ENCODE results near the gene GPC1.

Gene GPC1

DNA sequence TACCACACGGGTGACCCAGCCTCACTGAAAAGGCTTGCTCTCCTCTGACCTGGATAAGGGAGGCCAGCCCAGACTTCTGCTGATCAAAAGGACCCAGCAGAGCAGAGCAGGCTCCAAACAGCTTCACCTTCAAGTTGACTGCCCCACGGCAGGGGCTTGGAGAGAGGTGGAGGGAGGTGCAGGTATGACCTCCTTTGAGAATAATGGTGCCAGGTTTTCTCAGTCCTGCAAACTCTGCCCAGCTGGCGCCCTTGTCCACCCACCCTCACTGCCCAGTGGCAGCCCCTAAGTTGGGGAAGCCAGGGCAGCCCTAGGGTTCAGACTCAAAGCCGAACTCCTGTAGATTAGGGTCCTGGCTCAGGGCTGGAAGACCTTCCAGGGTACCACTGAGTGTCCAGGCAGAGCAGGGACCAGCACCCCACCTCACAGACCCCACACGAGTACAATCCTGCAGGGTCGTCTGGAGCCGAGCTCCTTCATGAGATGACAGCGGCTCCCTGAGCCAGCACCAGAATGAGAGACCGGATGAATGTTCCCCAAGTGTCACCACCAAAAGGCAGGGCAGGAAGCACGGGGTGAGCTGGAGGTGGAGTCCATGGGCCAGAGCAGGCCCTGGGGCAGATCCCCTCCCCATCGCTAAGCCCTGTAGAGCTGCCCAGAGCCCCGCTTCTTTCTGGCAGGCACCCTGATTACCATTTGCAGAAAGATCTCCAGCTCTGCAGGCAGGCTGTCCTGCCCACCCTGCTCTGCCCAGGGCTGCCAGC, 3.6 kb upstream of the GPC1 start:
- DNase-seq = peak in 2 of 5 donors; percentile 2 to 8

DNA sequence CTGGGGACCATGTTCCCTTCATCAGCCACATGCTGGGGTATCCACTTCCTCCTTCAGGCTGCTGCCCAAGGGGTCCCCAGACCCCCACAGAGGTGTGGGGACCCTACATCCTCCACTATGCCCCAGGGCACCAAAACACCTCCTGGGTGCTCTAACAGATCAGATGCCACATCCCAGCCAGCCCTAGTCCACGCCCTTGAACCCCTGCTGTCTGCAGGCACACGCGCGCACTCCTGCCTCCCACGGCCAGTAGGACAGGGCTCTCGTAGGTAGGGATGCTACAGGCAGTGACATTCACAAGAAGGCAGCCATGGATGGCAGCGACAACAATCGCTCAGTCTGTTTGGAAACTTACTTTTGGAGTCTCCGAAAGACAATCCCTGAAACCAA, 3.0 kb upstream of the GPC1 start:
- DNase-seq = peak in 1 of 5 donors; percentile 6

DNA sequence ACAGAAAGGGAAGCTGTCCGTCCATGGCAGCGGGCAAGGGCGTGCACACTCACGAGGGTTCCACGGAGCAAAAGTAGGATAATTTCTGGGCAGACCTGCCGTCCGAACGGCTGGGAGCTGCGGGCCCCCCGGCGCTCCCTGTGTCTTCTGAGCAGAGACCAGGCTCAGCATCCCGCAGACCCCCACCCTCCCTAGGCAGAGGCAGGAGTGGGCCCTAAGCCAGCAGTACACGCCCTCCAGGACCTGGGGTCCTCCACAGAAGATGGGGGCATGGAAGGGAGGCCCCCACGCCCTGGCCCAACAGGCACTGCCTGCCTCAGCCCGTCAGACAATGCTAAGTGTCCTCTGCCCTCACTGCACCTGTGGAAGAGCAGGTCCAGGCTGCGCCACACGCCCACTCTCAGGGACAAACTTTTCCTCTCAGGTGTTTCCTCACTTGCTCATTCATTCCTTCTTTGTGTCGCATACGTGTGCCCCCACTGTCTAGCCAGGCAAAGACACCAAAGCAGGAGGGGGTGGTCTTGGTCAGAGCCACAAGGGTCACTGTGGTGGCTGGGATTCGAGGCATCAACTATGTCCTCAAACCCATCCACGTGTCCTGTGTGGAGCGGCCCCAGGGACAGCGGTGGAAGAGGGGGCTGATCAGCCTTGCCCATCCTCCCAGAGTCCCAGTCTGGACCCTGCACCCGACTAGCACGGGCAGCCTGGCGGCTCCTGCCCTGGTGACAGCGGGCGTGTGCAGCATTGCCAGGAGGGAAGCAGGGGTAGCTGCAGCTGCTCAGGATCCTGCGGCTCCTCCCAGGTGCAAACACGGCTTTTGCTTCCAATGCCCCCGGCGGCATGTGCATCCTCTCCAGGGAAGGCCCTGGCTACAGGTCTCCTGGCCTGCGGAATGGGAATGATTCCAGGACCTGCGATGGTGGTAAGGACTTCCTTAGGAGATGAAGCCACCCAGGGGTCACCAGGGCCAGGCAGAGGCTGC, 2.4 kb upstream of the GPC1 start:
- DNase-seq = peak in 2 of 5 donors; percentile 4 to 8

DNA sequence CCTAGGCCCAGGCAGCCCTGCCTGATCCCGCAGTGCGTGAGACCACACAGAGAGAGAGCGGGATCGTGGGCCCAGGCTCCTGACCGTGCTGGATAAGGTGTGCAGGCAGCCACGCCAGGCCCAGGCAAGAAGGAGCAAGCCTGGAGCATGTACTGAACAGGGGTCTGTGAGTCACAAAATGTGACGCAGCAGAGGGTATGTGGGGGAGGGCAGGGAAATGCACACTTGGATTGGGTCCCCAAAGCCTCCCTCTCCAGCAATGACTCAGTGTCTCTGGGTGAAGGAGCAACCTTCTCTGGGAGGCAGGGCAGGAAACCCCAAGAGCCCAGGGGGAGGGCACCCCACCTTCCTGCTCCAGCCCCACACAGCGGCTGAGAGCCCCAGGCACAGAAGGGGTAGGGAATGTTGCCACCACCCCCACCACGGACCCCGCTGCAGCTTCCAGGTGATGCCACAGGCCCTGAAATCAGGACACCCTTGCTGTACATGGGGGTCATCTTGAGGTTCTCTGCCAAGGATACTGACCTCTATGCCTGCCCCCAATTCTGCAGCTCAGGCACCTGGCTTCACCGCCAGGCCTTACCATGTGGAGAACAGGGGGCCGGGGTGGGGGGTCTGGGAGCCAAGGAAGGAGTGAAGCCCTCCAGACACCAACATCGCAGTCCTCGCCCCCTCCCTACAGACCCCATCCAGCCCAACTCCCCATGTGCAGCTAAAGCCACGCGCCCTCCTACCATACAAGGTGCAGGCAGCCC, 1.3 kb upstream of the GPC1 start:
- DNase-seq = peak in 1 of 5 donors; percentile 5

DNA sequence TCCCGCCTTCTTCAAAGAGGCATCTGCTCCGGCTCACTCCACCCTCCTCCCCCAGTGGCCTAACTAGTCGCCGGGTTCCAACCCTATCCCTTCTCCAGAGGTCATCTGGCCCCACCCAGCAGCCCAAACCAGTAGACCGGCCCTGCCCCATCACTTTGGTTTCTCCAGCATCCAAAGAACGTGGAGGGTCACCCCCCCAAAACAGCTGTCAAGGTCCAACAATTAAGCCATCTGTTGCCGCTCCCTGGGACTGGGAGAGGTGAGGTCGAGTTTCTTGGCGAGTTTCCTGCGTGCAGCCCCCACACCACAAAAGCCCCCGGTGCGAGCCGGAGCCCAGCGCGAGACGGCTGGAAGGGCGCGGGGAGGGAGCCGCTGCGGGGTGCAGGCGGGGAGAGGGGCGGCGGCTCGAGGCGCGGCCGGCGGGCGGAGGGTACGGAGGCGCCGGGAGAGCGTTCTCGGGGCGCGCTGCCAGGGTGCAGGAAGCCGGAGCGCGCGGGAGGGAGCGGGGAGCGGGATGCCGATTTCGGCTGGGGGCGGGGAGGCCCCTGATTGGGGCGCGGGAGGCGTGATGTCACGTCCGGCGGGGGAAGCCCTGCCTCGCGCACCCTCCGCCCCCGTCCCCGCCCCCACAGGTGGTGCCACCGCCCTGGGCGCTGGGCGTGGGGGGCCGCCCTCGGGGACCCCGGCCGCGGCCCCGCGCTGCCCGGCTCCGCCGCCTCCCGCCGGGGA, 571 bp upstream of the GPC1 start:
- DNase-seq = peak; percentile 78 to 88 (median 83)

DNA sequence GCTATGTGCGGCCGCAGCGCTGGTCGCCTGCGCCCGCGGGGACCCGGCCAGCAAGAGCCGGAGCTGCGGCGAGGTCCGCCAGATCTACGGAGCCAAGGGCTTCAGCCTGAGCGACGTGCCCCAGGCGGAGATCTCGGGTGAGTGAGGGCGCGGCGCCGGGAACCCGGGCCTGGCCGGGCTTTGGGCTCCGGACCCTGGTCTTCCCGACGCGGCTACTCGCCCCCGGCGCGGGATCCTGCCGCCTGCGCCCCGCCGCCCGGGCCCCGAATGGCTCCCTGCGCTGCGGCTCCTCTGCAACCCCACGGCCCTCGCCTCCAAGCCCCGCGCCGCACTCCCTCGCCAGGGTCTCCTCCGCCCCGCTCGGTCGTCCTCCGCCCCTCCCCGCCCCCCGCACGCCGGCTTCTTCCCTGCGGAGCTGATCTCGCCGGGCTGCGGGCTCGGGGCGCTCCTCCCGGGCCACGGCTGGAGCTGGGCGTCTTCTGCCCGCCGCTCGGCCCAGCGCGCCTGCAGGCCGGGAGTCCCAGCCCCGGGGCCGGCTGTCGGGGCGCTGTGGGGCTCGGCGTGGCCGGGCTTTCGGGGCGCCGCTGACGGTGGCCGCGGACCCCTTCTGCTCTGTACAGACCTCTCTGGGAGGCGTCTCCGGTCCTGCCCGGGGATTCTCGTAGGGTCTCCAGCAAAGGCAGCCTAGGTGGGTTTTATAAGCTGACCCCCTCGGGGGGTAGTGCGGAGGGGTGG, 652 bp downstream of the GPC1 start:
- DNase-seq = no peak

DNA sequence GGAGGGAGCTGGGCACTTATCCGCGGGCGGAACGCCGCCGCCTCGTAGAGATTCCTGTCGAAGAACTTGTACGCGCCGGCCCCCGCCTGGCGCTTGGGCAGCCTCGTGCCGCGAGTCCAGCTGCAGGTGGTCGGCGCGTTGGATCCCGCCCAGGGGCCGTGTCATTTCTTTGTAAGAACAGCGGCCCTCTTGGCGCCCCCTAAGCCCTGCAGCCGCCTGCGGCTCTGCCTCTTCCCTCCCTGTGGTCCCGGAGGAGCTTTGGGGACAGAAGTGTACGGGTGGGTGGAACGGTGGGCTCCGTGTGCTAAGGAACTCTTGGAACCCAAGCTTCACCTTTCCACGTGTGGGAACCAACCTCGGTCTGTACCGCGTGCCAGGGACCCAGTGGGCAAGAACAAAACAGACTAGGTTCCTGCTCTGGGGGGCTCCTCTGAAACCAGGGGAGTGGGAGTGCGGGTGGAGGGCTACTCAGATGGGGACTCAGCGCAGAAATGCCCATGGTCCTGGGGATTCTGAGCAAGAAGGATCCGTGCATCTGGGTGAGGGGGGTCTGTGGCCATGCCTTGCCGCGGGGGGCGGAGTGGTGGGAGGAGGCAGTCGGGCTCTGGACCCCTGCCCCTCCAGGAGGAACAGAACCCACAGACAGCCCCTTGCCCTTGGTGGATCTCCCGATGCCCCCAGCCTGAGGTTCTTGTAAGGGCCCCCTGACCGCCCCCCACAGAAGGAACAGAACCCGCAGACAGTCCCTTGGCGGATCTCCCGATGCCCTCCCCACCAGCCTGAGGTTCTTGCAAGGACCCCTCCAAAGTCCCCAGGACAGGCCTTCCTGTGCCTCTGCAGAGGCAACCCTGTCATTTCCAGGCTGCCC, 1.5 kb downstream of the GPC1 start:
- DNase-seq = no peak

DNA sequence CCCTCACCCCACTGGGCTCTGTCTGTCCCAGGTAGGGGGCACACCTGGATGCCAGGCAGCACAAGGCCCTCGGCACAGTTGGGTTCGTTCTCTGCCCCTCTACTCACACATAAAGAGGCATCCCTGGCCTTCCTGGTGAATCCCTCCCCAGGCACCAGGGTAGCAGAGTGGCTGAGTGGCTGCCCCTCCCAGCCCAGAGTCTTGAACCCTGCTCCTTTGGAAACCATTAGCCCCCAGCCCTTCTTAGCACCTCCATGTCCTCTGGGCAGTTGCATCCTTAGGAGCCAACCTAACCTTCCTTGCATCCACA, 2.0 kb downstream of the GPC1 start:
- DNase-seq = no peak

DNA sequence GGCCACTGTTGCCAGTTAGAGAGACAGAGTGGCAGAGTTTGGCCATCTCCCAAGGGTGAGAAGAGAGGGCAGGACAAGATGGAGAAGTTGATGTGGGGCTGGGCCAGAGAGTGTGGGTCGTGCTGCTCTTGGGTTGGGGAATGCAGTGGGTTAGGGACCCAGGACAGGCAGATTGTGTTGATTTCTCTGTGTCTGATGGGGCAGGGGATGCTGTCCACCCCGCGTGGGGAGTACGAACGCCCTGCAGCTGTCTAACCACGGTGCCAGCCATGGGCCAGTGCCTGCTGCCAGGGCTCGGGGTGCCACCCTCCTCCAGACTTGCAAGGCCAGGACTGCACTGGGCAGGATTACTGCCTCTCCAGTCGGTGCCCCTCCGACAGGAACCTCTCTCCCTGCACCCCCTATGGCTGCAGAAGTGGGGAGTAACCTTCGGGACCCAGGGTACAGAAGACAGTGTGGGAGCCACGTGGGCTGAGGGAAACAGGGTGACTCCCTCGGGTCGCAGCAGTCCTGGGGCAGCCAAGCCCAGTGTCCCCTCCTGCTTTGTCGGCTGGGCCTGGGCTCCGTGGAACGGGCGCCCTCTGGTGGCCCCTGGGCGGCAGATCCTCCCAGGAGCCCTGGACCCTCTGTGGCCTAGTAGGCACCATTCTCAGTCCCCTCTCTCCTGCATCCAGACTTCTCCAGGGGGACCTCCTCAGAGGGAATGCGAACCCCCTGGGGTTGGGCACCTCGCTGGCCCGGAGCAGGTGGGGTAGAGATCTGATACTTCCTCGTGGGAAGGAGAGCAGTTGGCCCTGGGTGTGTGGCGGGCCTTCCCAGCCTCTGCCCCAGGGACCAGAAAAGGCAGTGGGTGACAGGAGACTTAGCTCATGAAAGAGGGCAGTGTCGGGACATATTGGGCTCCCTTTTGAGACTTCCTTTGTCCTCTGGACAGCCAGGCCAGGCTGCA, 2.7 kb downstream of the GPC1 start:
- peak; percentile 36 to 61 (median 50) for DNase-seq

DNA sequence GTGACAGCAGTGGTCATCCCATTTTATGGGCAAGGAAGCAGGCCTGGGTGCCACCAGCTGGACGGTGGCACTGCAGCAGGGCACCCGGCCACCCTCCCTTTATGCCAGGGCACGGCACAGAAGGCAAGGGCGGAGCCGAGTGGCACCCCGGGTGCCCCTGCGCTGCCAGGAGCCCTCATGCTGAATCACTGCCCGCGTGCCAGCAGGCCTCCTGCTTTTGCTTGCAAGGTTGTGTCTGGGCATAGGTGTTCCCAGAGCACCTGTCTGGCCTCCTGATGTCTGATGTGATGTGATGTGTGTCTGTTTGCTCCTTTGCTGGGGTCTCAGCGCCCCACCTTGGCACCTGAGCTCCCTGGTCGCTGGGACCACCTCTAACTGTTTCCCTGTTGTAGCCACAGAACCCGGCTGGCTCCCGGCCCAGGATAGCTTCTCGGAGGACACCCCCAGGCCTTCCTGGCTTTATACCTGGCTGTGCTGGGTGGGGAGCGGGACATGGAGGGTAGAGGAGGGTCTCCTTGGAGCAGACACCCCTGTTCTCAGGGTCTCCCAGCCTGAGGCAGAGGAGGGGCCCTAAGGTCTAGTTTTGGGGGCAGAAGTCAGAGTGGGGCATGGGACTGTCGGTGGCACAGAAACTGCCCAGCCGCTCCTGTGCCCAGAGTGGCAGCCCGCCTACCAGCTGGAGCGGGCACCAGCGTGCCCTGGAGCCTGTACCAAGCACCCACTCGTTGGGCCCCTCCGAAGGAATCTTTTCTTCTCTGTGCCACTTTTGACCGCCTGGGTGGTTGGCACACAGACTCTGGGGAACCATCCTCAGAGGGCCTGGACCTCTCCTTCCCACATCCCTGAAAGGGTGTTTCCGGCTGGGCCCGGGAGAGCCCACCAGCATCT, 3.6 kb downstream of the GPC1 start:
- DNase-seq = no peak

DNA sequence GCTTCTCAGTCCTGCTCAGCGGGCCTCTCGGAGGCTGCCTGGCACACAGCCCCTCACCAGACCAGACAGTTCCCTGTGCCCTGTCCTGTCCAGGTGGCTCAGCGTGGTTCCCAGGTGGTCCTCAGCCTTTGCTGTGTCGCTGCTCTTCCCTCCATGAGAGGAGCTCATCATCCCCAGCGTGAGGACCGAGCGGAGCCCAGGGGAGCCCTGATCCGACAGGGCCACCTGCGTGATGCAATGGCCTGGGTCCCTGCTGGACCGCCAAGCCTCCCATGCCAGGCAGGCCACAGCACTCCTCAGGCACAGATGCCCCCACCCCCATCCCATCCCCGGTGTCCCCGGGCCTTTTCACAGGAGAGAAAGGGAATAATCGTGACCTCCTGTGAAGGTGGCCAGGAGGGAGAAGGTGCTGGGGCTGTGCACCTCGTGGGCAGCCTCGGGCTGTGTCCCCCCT, 4.3 kb downstream of the GPC1 start:
- DNase-seq = no peak

DNA sequence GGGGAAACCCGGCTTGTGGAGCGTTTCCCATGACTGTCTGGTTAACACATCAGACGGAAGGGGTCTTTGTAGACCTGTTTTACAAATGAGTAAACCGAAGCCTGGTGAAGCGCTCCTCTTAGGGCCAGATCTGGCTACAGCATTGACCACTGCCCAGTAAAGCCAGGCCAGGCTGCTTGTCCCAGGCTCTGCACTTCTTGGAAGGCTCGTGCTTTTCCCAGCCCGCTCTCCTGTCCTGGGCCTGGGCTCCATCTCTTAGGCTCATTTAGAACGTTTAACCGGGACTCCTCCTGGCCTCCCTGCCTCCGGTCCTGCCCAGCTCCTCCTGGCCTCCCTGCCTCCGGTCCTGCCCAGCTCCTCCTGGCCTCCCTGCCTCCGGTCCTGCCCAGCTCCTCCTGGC, 4.8 kb downstream of the GPC1 start:
- DNase-seq = no peak

DNA sequence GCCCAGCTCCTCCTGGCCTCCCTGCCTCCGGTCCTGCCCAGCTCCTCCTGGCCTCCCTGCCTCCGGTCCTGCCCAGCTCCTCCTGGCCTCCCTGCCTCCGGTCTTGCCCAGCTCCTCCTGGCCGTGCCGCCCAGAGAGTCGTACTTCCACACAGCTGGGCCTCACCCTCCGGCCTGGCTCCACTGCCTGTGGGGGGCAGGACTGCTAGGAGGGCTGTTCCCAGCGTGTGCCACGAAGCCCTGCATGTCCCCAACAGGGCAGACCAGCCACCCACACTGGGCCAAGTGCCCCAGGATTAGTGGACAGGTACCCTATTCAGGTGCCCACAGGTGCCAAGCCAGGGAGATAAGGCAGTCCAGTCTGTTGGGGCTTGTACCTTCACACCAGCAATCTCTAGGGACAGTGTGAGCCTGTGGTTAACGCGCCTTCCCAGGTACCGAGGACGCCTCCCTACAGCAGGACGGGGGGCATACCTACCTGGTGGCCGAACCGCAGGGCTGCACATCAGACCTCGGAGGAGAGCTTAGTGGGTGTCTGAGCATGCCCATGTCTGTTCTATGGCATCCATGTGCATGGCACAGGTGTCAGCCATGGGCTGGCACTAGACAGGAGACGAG, 5.3 kb downstream of the GPC1 start:
- no peak for DNase-seq

DNA sequence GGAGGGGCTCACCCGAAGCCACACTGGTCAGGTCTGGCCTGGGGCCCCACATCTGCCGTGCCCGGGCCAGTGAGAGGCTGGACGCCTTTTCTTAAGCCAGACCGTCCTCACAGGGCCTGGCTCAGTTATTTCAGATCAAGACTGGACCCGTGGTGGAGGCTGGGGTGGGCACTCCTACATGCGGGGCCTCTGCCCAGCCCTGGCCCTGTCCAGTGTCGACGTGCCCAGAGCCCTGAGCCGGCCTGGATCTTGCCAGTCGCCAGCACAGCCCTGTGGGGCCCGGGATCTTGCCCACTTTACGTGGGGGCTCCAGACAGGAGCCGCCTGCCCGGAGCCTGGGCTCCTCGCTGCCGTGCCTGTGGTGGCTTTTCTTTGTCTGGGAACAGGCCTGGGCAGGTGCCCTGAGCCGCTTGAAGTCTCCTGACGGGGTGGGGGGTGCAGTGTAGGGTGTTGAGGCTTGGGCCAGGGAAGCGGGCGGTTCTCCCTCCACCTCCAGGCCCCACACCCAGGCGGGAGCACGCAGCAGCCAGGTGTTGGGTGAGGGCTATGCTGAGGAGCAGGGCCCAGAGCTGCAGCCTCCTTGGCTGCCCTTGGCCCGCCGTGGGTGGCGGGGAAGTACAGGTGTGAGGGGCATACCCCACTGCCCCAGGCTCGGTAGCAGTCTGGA, 6.0 kb downstream of the GPC1 start:
- DNase-seq = no peak

DNA sequence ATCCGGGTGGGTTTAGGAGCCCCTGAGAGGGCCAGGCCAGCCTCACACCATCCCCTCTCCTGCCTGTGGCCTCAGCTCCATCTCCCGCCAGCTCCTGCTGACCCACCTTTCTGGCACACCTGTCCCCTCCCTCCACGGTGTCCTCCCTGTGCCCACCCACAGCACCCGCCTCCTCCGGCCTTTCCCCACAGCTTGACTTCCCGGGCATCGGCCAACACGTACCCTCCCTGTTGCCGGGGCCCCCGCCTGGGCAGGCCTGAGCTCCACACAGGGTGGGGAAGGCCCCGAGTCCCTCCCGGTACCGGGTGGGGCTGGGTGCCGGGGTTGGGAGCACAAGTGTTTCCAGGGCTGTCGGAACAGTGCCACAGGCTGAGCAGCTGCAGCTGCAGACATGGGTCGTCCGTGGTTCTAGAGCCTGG, 6.5 kb downstream of the GPC1 start:
- DNase-seq = no peak

DNA sequence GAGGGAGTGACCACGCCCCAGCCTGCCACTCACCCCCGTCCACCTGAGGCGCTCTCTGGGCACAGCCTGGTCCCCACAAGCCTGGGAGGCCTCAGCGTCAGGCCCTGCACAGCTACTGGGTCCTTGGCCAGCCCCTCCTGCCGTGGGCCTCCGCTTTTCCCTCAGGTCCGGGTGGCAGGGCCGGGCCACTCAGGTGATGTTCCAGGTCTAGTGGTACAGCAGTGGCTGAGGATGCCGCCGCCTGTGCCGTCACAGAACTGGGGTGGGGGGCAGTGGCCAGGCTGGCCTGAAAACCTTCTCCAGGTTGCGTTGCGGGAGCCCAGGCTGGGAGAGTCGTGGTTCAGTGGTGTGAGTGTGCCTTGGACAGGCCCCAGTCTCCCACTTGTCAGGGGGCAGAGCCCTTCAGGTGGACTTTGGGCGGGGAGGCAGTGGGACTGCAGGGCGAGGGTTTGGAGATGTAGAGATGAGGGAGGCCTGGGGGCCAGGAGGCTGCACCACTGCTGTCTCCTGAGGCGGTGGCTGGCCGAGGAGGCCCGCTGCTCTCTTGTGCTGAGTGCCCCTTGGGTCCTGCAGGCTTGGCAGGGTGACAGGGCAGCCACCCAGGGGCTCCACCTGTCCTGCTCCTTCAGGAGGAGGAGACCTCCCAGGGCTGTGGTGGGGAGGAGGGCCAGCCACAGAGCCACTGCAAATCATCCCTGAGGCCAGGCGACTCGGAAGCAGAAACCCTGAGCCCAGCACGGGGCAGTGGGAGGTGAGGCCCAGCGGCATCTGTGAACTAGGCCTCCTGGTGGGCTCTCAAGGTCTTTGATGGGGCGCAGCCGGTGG, 7.6 kb downstream of the GPC1 start:
- no peak for DNase-seq

Data from T-helper 1 cell (primary cell).